ENCODE results near the gene IL15RA. TPM values are rescaled to one million over a fixed set of nuclear protein-coding genes. Genes with fewer than 3 reads are reported as not detected.

The IL15RA gene
- total and polyA plus RNA-seq, 2 donors (not counting 1 experiment from before 2014, with no cell fraction given) = 9.3 to 9.6 TPM

DNA sequence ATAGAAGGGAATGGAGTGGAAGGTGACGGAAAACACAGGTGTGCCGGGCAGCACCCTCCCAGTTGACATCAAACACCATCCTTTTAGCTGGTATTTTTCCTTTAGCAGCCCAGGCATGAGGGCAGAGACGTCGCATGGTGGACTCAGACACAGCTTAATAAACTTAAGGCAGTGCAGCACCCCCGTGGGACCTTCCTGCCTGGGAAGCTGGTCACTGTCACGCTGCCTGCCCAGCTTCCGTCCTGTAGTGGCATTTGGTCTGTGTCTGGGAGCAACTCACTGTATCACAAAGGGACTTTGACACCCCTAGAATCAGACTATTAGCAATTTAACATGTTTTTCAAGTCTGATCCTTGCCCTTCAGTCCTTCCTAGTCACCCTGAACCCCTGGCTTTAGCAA is 35.8 kb downstream of the IL15RA start:
- Histone ChIP-seq H3K4me1 (ENCODE audit: control insufficient read depth in 2 of 2, insufficient read depth in 2 of 2, low read length in 2 of 2) (peaks cover 4 to 5% of the 10 kb centered on the region in 2 donors), H3K27ac (ENCODE audit: low read length in 2 of 2) (no peak overlapping the region), H3K4me3 (ENCODE audit: control extremely low read depth in 1 of 5, extremely low read depth in 1 of 5, insufficient read depth in 1 of 5, low read depth in 2 of 5, low read length in 4 of 5) (no peak overlapping the region), H3K9ac (ENCODE audit: low read length) (no peak overlapping the region), H3K27me3 (replicated peaks in 1 of 4; ENCODE audit: control extremely low read depth in 1 of 4, control insufficient read depth in 3 of 4, insufficient read depth in 4 of 4, low read length in 3 of 4) (no peaks in the 10 kb centered on the region), H2AFZ (ENCODE audit: insufficient read depth, low read depth, low read length, poor library complexity, severe bottlenecking) (no peak overlapping the region), H3K79me2 (ENCODE audit: control insufficient read depth, insufficient read depth, low read length) (no peaks in the 10 kb centered on the region), H3K9me3 (ENCODE audit: control extremely low read depth in 1 of 3, control insufficient read depth in 2 of 3, insufficient read depth in 1 of 3, low read length in 2 of 3) (no peaks in the 10 kb centered on the region), H3K36me3 (replicated peaks in 1 of 2; ENCODE audit: control extremely low read depth in 1 of 2, control insufficient read depth in 1 of 2, extremely low read depth in 1 of 2, insufficient read depth in 2 of 2, low read length in 1 of 2) (peaks cover 0 to 20% of the 10 kb centered on the region in 2 experiments), H4K20me1 (ENCODE audit: control insufficient read depth, insufficient read depth, low read length, poor library complexity, severe bottlenecking) (no peaks in the 10 kb centered on the region), H3K4me2 (replicated peaks; ENCODE audit: low read depth, low read length, poor library complexity, severe bottlenecking) (no peak overlapping the region)
- no peak for DNase-seq
- no peak for TF ChIP-seq EZH2 (IDR thresholded peaks at IDR 0.05; ENCODE audit: borderline replicate concordance, insufficient read depth, low read depth, low read length, poor library complexity, severe bottlenecking)
- TF ChIP-seq, protein P1, sequence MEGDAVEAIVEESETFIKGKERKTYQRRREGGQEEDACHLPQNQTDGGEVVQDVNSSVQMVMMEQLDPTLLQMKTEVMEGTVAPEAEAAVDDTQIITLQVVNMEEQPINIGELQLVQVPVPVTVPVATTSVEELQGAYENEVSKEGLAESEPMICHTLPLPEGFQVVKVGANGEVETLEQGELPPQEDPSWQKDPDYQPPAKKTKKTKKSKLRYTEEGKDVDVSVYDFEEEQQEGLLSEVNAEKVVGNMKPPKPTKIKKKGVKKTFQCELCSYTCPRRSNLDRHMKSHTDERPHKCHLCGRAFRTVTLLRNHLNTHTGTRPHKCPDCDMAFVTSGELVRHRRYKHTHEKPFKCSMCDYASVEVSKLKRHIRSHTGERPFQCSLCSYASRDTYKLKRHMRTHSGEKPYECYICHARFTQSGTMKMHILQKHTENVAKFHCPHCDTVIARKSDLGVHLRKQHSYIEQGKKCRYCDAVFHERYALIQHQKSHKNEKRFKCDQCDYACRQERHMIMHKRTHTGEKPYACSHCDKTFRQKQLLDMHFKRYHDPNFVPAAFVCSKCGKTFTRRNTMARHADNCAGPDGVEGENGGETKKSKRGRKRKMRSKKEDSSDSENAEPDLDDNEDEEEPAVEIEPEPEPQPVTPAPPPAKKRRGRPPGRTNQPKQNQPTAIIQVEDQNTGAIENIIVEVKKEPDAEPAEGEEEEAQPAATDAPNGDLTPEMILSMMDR (IDR thresholded peaks at IDR 0.05) = no peak
- Mint-ChIP-seq H3K4me1 (peaks cover 7% of the 10 kb centered on the region), H3K4me3 (no peak overlapping the region), H3K27me3 (no peaks in the 10 kb centered on the region), H3K27ac (no peak overlapping the region), H3K9me3 (ENCODE audit: insufficient read depth) (no peaks in the 10 kb centered on the region)
- POLR2A ChIA-PET = no interaction called here
- CTCF ChIA-PET = no interaction called here
- ATAC-seq (ENCODE audit: low read depth) = no peak
- intact Hi-C loops (cut with micrococcal nuclease) = no loop called here
- WGBS (ENCODE audit: insufficient coverage) = 91% methylated on average over 5 of the region's 7 CpGs

DNA sequence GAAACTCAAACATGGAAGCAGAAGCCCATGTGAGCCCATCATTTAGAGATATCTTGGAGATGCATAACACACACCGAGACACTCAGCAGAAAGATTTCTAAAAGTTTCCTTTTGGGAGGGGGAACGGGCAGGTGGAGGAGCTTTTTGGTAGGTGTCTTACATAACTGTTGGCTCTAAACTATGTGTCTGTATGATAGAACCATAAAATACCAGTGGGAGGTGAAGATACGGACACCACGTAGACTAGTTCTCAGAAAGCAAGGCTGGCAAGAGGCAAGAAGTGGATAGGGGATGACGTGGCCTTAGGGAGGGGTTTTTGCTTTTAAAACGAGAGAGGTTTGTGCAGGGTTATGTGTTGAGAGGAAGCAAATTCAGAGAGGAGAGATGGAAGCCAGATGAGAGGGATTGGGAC is 36.5 kb downstream of the IL15RA start:
- Histone ChIP-seq H3K4me3 (ENCODE audit: control extremely low read depth in 1 of 5, extremely low read depth in 1 of 5, insufficient read depth in 1 of 5, low read depth in 2 of 5, low read length in 4 of 5) (no peak overlapping the region), H3K27ac (ENCODE audit: low read length in 2 of 2) (no peak overlapping the region), H3K9me3 (ENCODE audit: control extremely low read depth in 1 of 3, control insufficient read depth in 2 of 3, insufficient read depth in 1 of 3, low read length in 2 of 3) (no peaks in the 10 kb centered on the region), H3K36me3 (replicated peaks in 1 of 2; ENCODE audit: control extremely low read depth in 1 of 2, control insufficient read depth in 1 of 2, extremely low read depth in 1 of 2, insufficient read depth in 2 of 2, low read length in 1 of 2) (peaks cover 0 to 28% of the 10 kb centered on the region in 2 experiments), H3K9ac (ENCODE audit: low read length) (no peak overlapping the region), H3K4me2 (replicated peaks; ENCODE audit: low read depth, low read length, poor library complexity, severe bottlenecking) (no peak overlapping the region), H3K4me1 (ENCODE audit: control insufficient read depth in 2 of 2, insufficient read depth in 2 of 2, low read length in 2 of 2) (peaks cover 4 to 5% of the 10 kb centered on the region in 2 donors), H4K20me1 (ENCODE audit: control insufficient read depth, insufficient read depth, low read length, poor library complexity, severe bottlenecking) (no peaks in the 10 kb centered on the region), H3K27me3 (replicated peaks in 1 of 4; ENCODE audit: control extremely low read depth in 1 of 4, control insufficient read depth in 3 of 4, insufficient read depth in 4 of 4, low read length in 3 of 4) (no peaks in the 10 kb centered on the region), H2AFZ (ENCODE audit: insufficient read depth, low read depth, low read length, poor library complexity, severe bottlenecking) (no peak overlapping the region), H3K79me2 (ENCODE audit: control insufficient read depth, insufficient read depth, low read length) (no peaks in the 10 kb centered on the region)
- WGBS (ENCODE audit: insufficient coverage) = 87% methylated on average over 6 of the region's 6 CpGs
- no peak overlapping the region for H3K4me3 Mint-ChIP-seq
- ChIA-PET CTCF (no interaction called here), POLR2A (no interaction called here)
- TF ChIP-seq, protein P1 (IDR thresholded peaks at IDR 0.05) = no peak
- TF ChIP-seq EZH2 (IDR thresholded peaks at IDR 0.05; ENCODE audit: borderline replicate concordance, insufficient read depth, low read depth, low read length, poor library complexity, severe bottlenecking) = no peak
- no peaks in the 10 kb centered on the region for H3K9me3 Mint-ChIP-seq (ENCODE audit: insufficient read depth)
- no peaks in the 10 kb centered on the region for H3K27me3 Mint-ChIP-seq
- H3K27ac Mint-ChIP-seq = no peak overlapping the region
- no peak for DNase-seq
- intact Hi-C loops (cut with micrococcal nuclease) = no loop called here
- peaks cover 2% of the 10 kb centered on the region for H3K4me1 Mint-ChIP-seq
- no peak for ATAC-seq (ENCODE audit: low read depth)

Measured in B cell (primary cell).